MCF 10A (cell line): Measurements from ENCODE around the gene STK25. TPM values are rescaled to one million over a fixed set of nuclear protein-coding genes. Genes with fewer than 3 reads are reported as not detected.

Experiments used
- BruUV-seq: library from RNA; stranded (reverse); fragments of 400-500 nt; replicated peaks from 2 replicates; lab custom pipeline; 2021; lab: Mats Ljungman, UMichigan
- CTCF ChIA-PET: fragments of 300-600 bp; sonication (Branson Sonifier 250); formaldehyde crosslinking; extraction: SDS; loops from one replicate; lab custom pipeline; 2021; ENCODE audit warnings: antibody characterized with exemption, inconsistent platforms; lab: Yijun Ruan, JAX
- POLR2A ChIA-PET: fragments of 300-600, 350-650 bp; sonication (Branson Sonifier 250); formaldehyde crosslinking; extraction: SDS; loops from one replicate; lab custom pipeline; 2020; ENCODE audit warnings: antibody characterized with exemption, inconsistent platforms; lab: Yijun Ruan, JAX
- DNase-seq: peaks from one replicate; pipeline ENCODE4 v3.0.0-alpha.2; 2018; ENCODE audit not compliant: unreplicated experiment
- H3K27ac Mint-ChIP-seq: one replicate; pipeline ENCODE4 v1.8.0; 2022; ENCODE audit warnings: mild to moderate bottlenecking, low read depth, mixed read lengths; ENCODE audit not compliant: unreplicated experiment
- H3K27me3 Mint-ChIP-seq: one replicate; pipeline ENCODE4 v1.8.0; 2022; ENCODE audit warnings: mixed read lengths; ENCODE audit not compliant: insufficient read depth, unreplicated experiment
- H3K36me3 Mint-ChIP-seq: one replicate; pipeline ENCODE4 v1.8.0; 2022; ENCODE audit warnings: mild to moderate bottlenecking, moderate library complexity, mixed read lengths; ENCODE audit not compliant: insufficient read depth, unreplicated experiment
- H3K4me1 Mint-ChIP-seq: one replicate; pipeline ENCODE4 v1.8.0; 2022; ENCODE audit warnings: mixed read lengths; ENCODE audit not compliant: insufficient read depth, unreplicated experiment
- H3K4me3 Mint-ChIP-seq: one replicate; pipeline ENCODE4 v1.8.0; 2022; ENCODE audit warnings: mild to moderate bottlenecking, moderate library complexity, mixed read lengths; ENCODE audit not compliant: unreplicated experiment
- H3K9me3 Mint-ChIP-seq: one replicate; pipeline ENCODE4 v1.8.0; 2022; ENCODE audit warnings: mixed read lengths; ENCODE audit not compliant: unreplicated experiment
- CTCF ChIP-seq: fragments of 200-600 bp; IDR thresholded peaks from one replicate; pipeline ENCODE4 v1.8.0; 2022; ENCODE audit warnings: antibody characterized with exemption, mild to moderate bottlenecking; ENCODE audit not compliant: unreplicated experiment
- intact Hi-C: fragments of 100-400 bp; cut with micrococcal nuclease; formaldehyde crosslinking; loops from 2 replicates; pipeline ENCODE4 v1.14.1; 2022
- total RNA-seq: library from RNA; stranded (reverse); gene quantifications from 2 replicates; pipeline ENCODE4 v1.2.3, GENCODE V29; 2022

The STK25 gene
- total RNA-seq, 1 experiment from 2014 or later, result 117 TPM

DNA sequence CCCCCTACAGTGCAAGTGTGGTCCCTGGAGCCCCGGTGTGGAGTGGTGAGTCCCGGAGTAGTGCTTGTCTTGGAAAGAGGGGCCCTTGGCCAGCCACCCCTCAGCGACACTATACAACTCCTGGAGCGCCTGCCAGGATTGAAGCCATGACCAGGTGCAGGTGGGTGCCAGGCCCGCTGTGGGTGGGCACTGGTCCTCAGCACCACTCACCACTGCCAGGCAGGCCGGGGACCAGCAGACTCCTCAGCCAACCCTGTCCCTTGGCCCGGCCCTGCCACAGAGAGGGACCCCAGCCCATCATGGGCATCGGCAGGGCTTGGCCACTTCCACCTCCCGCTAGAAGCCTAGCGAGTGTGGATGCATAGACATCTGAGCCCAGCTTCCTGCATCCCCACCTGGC is 42.2 kb downstream of the STK25 start:
- H3K36me3 Mint-ChIP-seq, result peaks cover 2% of the 10 kb centered on the region
- no peak overlapping the region for H3K27ac Mint-ChIP-seq
- POLR2A ChIA-PET, result interaction anchor here (0.9 kb wide), 1 partner anchor 554 kb away, joined by 3 read pairs; no protein-coding TSS in a partner anchor
- H3K4me1 Mint-ChIP-seq, result no peaks in the 10 kb centered on the region
- CTCF ChIA-PET, result no interaction called here
- no peaks in the 10 kb centered on the region for H3K9me3 Mint-ChIP-seq
- intact Hi-C loops, result no loop called here
- no TSS peak for BruUV-seq
- no peak overlapping the region for H3K4me3 Mint-ChIP-seq
- H3K27me3 Mint-ChIP-seq, result no peaks in the 10 kb centered on the region
- no peak for DNase-seq
- no peak for TF ChIP-seq CTCF

DNA sequence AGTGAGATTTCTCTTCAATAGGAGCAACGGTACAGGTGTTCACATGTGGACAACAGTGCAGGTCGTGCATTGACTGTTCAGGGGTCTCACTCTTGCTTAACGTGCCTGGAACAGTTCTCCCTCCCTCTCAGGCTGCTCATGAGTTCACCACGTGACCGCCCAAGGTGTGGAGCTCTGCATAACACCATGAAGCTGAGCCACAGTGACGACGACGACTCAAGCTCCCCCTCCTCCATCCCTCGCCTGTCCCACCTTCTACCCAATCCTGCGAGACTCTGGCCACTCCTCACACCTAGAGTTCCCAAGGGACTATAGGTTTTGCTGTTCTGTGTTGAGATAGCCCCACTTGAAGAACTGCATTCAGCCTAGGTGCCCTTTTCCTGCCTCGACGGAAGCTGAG is 42.8 kb downstream of the STK25 start:
- ChIA-PET POLR2A (no interaction called here), CTCF (interaction anchor here (0.6 kb wide), 1 partner anchor 132 kb away, joined by 4 read pairs; no protein-coding TSS in a partner anchor)
- Mint-ChIP-seq H3K27ac (no peak overlapping the region), H3K27me3 (no peaks in the 10 kb centered on the region), H3K4me3 (no peak overlapping the region), H3K9me3 (no peaks in the 10 kb centered on the region), H3K36me3 (peaks cover 7% of the 10 kb centered on the region), H3K4me1 (no peaks in the 10 kb centered on the region)
- DNase-seq, result no peak
- BruUV-seq, result no TSS peak
- intact Hi-C loops, result no loop called here
- TF ChIP-seq CTCF, result no peak

DNA sequence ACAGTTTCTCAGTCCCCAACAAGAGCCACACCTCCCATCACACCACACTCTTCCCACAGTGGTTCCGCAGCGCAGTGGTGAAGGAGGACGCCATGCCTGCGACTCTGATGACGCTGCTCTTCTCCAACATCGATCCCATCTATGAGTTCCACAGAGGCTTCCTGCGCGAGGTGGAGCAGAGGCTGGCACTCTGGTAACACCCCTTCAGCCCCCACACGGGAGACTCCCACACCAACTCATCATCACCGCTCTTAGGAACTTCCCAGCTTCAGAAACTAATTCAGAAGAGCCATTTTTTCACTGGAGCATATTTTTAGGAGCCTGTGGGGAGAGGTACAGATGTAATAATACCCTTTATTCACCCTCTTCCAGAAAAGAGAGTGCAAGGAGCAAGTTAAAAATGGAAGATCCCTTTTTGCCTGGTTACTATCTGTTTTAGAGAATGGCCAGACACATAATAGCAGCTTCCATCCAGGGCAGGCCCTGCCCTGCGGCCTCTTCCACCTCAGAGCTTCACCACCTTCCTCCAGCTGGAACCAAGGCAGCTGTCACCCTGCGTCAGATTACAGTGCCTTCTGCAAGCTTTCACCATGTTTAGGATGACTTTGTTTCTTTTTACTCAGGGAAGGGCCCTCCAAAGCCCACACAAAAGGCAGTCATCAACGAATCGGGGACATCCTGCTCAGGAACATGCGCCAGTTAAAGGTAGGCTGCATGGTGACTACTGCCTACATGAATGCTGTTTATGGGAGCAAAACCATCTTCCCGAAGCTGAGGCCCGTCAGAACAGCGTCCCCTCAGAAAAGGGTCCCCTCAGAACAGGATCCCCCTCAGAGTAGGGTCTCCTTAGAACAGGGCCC is 44.9 kb downstream of the STK25 start:
- BruUV-seq, result no TSS peak
- ChIA-PET POLR2A (no interaction called here), CTCF (no interaction called here)
- H3K36me3 Mint-ChIP-seq, result peaks cover 7% of the 10 kb centered on the region
- no peaks in the 10 kb centered on the region for H3K4me1 Mint-ChIP-seq
- H3K27ac Mint-ChIP-seq, result no peak overlapping the region
- no peak overlapping the region for H3K4me3 Mint-ChIP-seq
- intact Hi-C loops, result no loop called here
- no peaks in the 10 kb centered on the region for H3K9me3 Mint-ChIP-seq
- H3K27me3 Mint-ChIP-seq, result no peaks in the 10 kb centered on the region
- no peak for TF ChIP-seq CTCF
- no peak for DNase-seq
